MM.1S (cell line): ENCODE data around the gene NTRK2.

Source experiments
- DNase-seq: peaks from one replicate; pipeline ENCODE4 v3.0.0-alpha.2; 2015
- H2AFZ ChIP-seq: fragments of 300-600 bp; sonication (generic); 2 replicates; pipeline ENCODE4 v1.6.0; 2016; ENCODE audit warnings: antibody characterized with exemption, low read length
- H3F3A ChIP-seq: fragments of 300-600 bp; sonication (generic); 2 replicates; pipeline ENCODE4 v1.6.1; 2016; ENCODE audit warnings: mild to moderate bottlenecking, antibody characterized with exemption, low read length, moderate library complexity, mixed read lengths; ENCODE audit not compliant: insufficient read depth
- H3K27ac ChIP-seq: fragments of 300-600 bp; sonication (generic); 2 replicates; pipeline ENCODE4 v1.5.1; 2016; ENCODE audit warnings: mild to moderate bottlenecking, low read length
- H3K27me3 ChIP-seq: fragments of 300-600 bp; sonication (generic); replicated peaks from 2 replicates; pipeline ENCODE4 v1.6.0; 2016; ENCODE audit warnings: low read length; ENCODE audit not compliant: insufficient read depth
- H3K36me3 ChIP-seq: fragments of 300-600 bp; sonication (generic); replicated peaks from 2 replicates; pipeline ENCODE4 v1.6.1; 2016; ENCODE audit warnings: mild to moderate bottlenecking, low read length, mixed read lengths; ENCODE audit not compliant: insufficient read depth
- H3K4me1 ChIP-seq: fragments of 300-600 bp; sonication (generic); 2 replicates; pipeline ENCODE4 v1.6.1; 2016; ENCODE audit warnings: low read length, mixed read lengths
- H3K4me2 ChIP-seq: fragments of 300-600 bp; sonication (generic); 2 replicates; pipeline ENCODE4 v1.6.0; 2016; ENCODE audit warnings: low read depth, low read length
- H3K4me3 ChIP-seq: fragments of 300-600 bp; sonication (generic); 2 replicates; pipeline ENCODE4 v1.5.1; 2016; ENCODE audit warnings: low read length, mixed read lengths
- H3K79me2 ChIP-seq: fragments of 300-600 bp; sonication (generic); 2 replicates; pipeline ENCODE4 v1.6.1; 2016; ENCODE audit warnings: mixed run types, low read length, mixed read lengths
- H3K9ac ChIP-seq: fragments of 300-600 bp; sonication (generic); 2 replicates; pipeline ENCODE4 v1.6.1; 2016; ENCODE audit warnings: low read length, mixed read lengths
- H3K9me2 ChIP-seq: fragments of 300-600 bp; sonication (generic); replicated peaks from 2 replicates; pipeline ENCODE4 v1.6.1; 2016; ENCODE audit warnings: mild to moderate bottlenecking, low read length, mixed read lengths; ENCODE audit not compliant: insufficient read depth
- H3K9me3 ChIP-seq: fragments of 300-600 bp; sonication (generic); replicated peaks from 2 replicates; pipeline ENCODE4 v1.6.1; 2016; ENCODE audit warnings: mild to moderate bottlenecking, low read length, mixed read lengths; ENCODE audit not compliant: insufficient read depth
- H4K20me1 ChIP-seq: fragments of 300-600 bp; sonication (generic); 2 replicates; pipeline ENCODE4 v1.6.1; 2016; ENCODE audit warnings: mild to moderate bottlenecking, low read length, moderate library complexity, mixed read lengths; ENCODE audit not compliant: insufficient read depth
- EZH2 ChIP-seq: fragments of 300-600 bp; sonication (generic); optimal IDR thresholded peaks from 2 replicates; pipeline ENCODE3; 2017; ENCODE audit warnings: low read depth, mild to moderate bottlenecking, antibody characterized with exemption, low read length, mixed read lengths
- EZH2phosphoT487 ChIP-seq: fragments of 300-600 bp; sonication (generic); IDR thresholded peaks from 2 replicates; pipeline ENCODE4 v1.6.1; 2018; ENCODE audit warnings: antibody characterized with exemption, low read length
- TF ChIP-seq, protein P1 (sequence below): fragments of 300-600 bp; sonication (generic); IDR thresholded peaks from 2 replicates; pipeline ENCODE4 v1.5.1; 2016; ENCODE audit warnings: antibody characterized with exemption, low read length, mixed read lengths

NTRK2 gene

DNA sequence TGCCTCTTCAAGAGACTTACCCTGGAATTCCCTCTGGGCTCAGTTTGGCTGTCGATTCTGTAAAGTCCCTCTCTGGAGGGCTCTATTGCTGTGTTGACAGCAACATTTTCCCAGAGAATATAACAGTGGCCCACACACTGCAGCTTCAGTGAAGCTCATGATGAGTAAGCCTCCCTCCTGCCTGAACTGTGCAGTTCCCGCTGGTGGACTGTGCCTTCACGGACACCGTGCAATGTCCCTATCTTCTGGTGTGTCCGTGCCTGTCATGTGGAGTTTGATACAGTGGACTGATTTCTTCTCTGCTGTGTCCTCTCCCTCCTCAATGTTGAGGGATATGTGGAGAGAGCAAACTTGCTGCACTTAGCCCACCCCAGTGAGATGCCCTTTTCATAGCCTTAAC, 109.0 kb downstream of the NTRK2 start:
- Histone ChIP-seq H2AFZ (no peak overlapping the region), H4K20me1 (no peaks in the 10 kb centered on the region), H3K9me3 (no peaks in the 10 kb centered on the region), H3K27ac (no peak overlapping the region), H3K9me2 (no peaks in the 10 kb centered on the region), H3K4me2 (no peak overlapping the region), H3K4me3 (no peak overlapping the region), H3K79me2 (no peaks in the 10 kb centered on the region), H3F3A (no peaks in the 10 kb centered on the region), H3K9ac (no peak overlapping the region), H3K27me3 (no peaks in the 10 kb centered on the region), H3K4me1 (no peaks in the 10 kb centered on the region), H3K36me3 (no peaks in the 10 kb centered on the region)
- TF ChIP-seq EZH2, result no peak
- no peak for TF ChIP-seq EZH2phosphoT487
- TF ChIP-seq, protein P1, sequence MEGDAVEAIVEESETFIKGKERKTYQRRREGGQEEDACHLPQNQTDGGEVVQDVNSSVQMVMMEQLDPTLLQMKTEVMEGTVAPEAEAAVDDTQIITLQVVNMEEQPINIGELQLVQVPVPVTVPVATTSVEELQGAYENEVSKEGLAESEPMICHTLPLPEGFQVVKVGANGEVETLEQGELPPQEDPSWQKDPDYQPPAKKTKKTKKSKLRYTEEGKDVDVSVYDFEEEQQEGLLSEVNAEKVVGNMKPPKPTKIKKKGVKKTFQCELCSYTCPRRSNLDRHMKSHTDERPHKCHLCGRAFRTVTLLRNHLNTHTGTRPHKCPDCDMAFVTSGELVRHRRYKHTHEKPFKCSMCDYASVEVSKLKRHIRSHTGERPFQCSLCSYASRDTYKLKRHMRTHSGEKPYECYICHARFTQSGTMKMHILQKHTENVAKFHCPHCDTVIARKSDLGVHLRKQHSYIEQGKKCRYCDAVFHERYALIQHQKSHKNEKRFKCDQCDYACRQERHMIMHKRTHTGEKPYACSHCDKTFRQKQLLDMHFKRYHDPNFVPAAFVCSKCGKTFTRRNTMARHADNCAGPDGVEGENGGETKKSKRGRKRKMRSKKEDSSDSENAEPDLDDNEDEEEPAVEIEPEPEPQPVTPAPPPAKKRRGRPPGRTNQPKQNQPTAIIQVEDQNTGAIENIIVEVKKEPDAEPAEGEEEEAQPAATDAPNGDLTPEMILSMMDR, result no peak
- DNase-seq, result no peak

DNA sequence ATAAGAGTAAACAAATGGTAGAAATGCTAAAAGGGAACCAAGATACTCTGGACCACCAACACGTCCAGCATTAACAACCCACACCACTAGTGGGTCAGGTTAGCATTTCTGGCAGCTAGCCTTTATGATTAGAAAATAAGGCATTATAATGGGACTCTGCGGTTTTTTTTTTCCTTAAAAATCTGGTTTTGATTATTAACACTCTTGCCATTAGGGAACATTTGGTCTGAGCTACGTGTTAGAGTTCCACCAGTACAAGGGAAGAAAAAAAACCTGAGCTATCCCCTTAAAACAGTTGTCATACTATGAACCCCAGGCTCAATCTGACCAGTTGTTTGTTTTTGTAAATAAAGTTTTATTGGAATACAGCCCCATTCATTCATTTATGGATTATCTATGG, 110.4 kb downstream of the NTRK2 start:
- DNase-seq, result no peak
- TF ChIP-seq EZH2, result no peak
- TF ChIP-seq, protein P1, result no peak
- no peak for TF ChIP-seq EZH2phosphoT487
- H3F3A ChIP-seq, result no peaks in the 10 kb centered on the region
- H3K27me3 ChIP-seq, result no peaks in the 10 kb centered on the region
- H3K9me2 ChIP-seq, result no peaks in the 10 kb centered on the region
- H3K79me2 ChIP-seq, result no peaks in the 10 kb centered on the region
- no peaks in the 10 kb centered on the region for H4K20me1 ChIP-seq
- no peak overlapping the region for H3K27ac ChIP-seq
- no peaks in the 10 kb centered on the region for H3K4me1 ChIP-seq
- H3K4me3 ChIP-seq, result no peak overlapping the region
- H3K36me3 ChIP-seq, result no peaks in the 10 kb centered on the region
- no peaks in the 10 kb centered on the region for H3K9me3 ChIP-seq
- no peak overlapping the region for H3K4me2 ChIP-seq
- H2AFZ ChIP-seq, result no peak overlapping the region
- H3K9ac ChIP-seq, result no peak overlapping the region

DNA sequence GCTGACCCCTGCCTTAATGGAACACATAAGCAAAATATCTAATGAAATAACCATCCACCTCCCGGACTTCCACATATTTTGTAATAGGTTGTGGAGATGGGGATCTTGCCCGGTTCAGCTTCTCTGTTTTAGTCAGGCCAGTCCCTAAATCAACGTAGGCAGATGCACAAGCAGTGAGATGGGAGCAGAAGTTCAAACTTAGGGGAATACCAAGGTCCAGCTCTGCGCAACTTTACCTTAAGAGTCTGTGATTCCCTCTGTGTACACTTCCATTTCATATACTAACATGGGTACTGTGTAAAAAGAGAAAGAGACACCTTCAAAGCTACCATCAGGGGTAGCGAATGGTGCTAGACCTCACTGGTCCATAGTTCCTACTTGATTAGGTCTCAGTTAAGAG, 110.9 kb downstream of the NTRK2 start:
- TF ChIP-seq, protein P1, result no peak
- TF ChIP-seq EZH2phosphoT487 (no peak), EZH2 (no peak)
- H3K27me3 ChIP-seq, result no peaks in the 10 kb centered on the region

More for the DNA sequence above, 110.9 kb downstream of the NTRK2 start:
- Histone ChIP-seq H3F3A (no peaks in the 10 kb centered on the region), H2AFZ (no peak overlapping the region), H3K4me2 (no peak overlapping the region), H3K4me3 (no peak overlapping the region), H3K79me2 (no peaks in the 10 kb centered on the region), H3K9me2 (no peaks in the 10 kb centered on the region), H3K27ac (no peak overlapping the region), H3K36me3 (no peaks in the 10 kb centered on the region), H3K4me1 (no peaks in the 10 kb centered on the region), H3K9me3 (no peaks in the 10 kb centered on the region), H3K9ac (no peak overlapping the region), H4K20me1 (no peaks in the 10 kb centered on the region)
- DNase-seq, result no peak
